HCT116 (cell line): ENCODE data around the gene TMEM150C. TPM values are rescaled to one million over a fixed set of nuclear protein-coding genes. Genes with fewer than 3 reads are reported as not detected.

Experiments used
- ATAC-seq: fragments of 200-7000 bp; cut with Tn5 transposase; 2 replicates; pipeline ENCODE4 v1.9.1; 2020; ENCODE audit warnings: mild to moderate bottlenecking, moderate library complexity
- BruUV-seq: library from RNA; stranded (reverse); fragments of 400-500 nt; replicated peaks from 2 replicates; lab custom pipeline; 2021; lab: Mats Ljungman, UMichigan
- CTCF ChIA-PET: fragments of 300-600 bp; sonication (Branson Sonifier 250); formaldehyde crosslinking; loops from one replicate; lab custom pipeline; 2021; ENCODE audit warnings: antibody characterized with exemption; lab: Charles Lee
- POLR2A ChIA-PET: fragments of 300-600, 350-600 bp; sonication (Branson Sonifier 250); formaldehyde crosslinking; loops from one replicate; lab custom pipeline; 2021; ENCODE audit warnings: antibody characterized with exemption; lab: Charles Lee
- RAD21 ChIA-PET, 2 experiments: fragments of 300-600 bp; sonication (Branson Sonifier 250); formaldehyde crosslinking; loops; one replicate each; lab custom pipeline; 2023; ENCODE audit warnings: low total read pairs in 2 of 2; ENCODE audit not compliant: uncharacterized antibody in 2 of 2, unreplicated experiment in 2 of 2, low non-redundant PET in 1 of 2; lab: Charles Lee
- DNase-seq: peaks from one replicate; pipeline ENCODE4 v3.0.0-alpha.2; 2010; ENCODE audit warnings: low read depth, low spot score
- H2AFZ ChIP-seq: fragments of 200-600 bp; shearing (Covaris generic), sonication (generic); 2 replicates; pipeline ENCODE4 v1.6.1; 2017; ENCODE audit warnings: low read depth, mixed run types, mixed read lengths, antibody characterized with exemption, low read length; ENCODE audit not compliant: poor library complexity, severe bottlenecking
- H3K27ac ChIP-seq: 2 replicates; pipeline ENCODE4 v1.5.1; 2012; ENCODE audit warnings: low read depth, low read length
- H3K27me3 ChIP-seq: fragments of 200-600 bp; sonication (generic); 2 replicates; pipeline ENCODE4 v1.6.1; 2016; ENCODE audit warnings: mixed run types, low read length, mixed read lengths; ENCODE audit not compliant: insufficient read depth
- H3K36me3 ChIP-seq, 2 experiments: fragments of 200-500 bp in 1 of 2; fragments of 200-600 bp in 1 of 2; sonication (Bioruptor generic) in 1 of 2; sonication (generic) in 1 of 2; 2 replicates each; pipeline versions ENCODE4 v1.5.1 to v1.6.1; 2014 to 2016; ENCODE audit warnings: low read length in 2 of 2, inconsistent platforms in 1 of 2, mixed read lengths in 1 of 2, mixed run types in 1 of 2; ENCODE audit not compliant: insufficient read depth in 2 of 2, control insufficient read depth in 1 of 2
- H3K4me1 ChIP-seq, 2 experiments: fragments of 200-600 bp in 1 of 2; sonication (generic) in 1 of 2; 2 replicates each; pipeline versions ENCODE4 v1.5.1 to v1.6.1; 2012 to 2017; ENCODE audit warnings: low read length in 2 of 2, inconsistent platforms in 1 of 2, mild to moderate bottlenecking in 1 of 2, mixed read lengths in 1 of 2, mixed run types in 1 of 2, moderate library complexity in 1 of 2; ENCODE audit not compliant: insufficient read depth in 2 of 2, control insufficient read depth in 1 of 2
- H3K4me2 ChIP-seq: fragments of 200-600 bp; sonication (generic); 2 replicates; pipeline ENCODE4 v1.6.1; 2017; ENCODE audit warnings: mixed run types, low read length, mixed read lengths
- H3K4me3 ChIP-seq, 2 experiments: fragments of 200-600 bp in 1 of 2; sonication (generic) in 1 of 2; replicated peaks in 1 of 2; 2 replicates each; pipeline ENCODE4 v1.5.1; 2011 to 2016; ENCODE audit warnings: low read length in 2 of 2, control low read depth in 1 of 2, low read depth in 1 of 2, mild to moderate bottlenecking in 1 of 2, mixed read lengths in 1 of 2, mixed run types in 1 of 2
- H3K79me2 ChIP-seq: fragments of 200-600 bp; sonication (generic); 2 replicates; pipeline ENCODE4 v1.6.1; 2017; ENCODE audit warnings: mild to moderate bottlenecking, mixed run types, low read length, moderate library complexity, mixed read lengths; ENCODE audit not compliant: insufficient read depth
- H3K9ac ChIP-seq: fragments of 200-600 bp; sonication (generic); 2 replicates; pipeline ENCODE4 v1.6.1; 2016; ENCODE audit warnings: low read length, mixed read lengths
- H3K9me2 ChIP-seq: fragments of 200-600 bp; sonication (generic), shearing (Covaris generic); 2 replicates; pipeline ENCODE4 v1.6.1; 2017; ENCODE audit warnings: mixed run types, mild to moderate bottlenecking, moderate library complexity; ENCODE audit not compliant: insufficient read depth
- H3K9me3 ChIP-seq, 2 experiments: fragments of 200-500 bp in 1 of 2; fragments of 200-600 bp in 1 of 2; sonication (Bioruptor generic) in 1 of 2; sonication (generic) in 1 of 2; 2 replicates each; pipeline ENCODE4 v1.6.1; 2014 to 2017; ENCODE audit warnings: low read length in 2 of 2, mixed read lengths in 2 of 2, inconsistent platforms in 1 of 2, low read depth in 1 of 2, mild to moderate bottlenecking in 1 of 2, mixed run types in 1 of 2, moderate library complexity in 1 of 2; ENCODE audit not compliant: control insufficient read depth in 1 of 2, insufficient read depth in 1 of 2
- H4K20me1 ChIP-seq: fragments of 200-600 bp; sonication (generic), shearing (Covaris generic); 2 replicates; pipeline ENCODE4 v1.6.1; 2017; ENCODE audit warnings: mixed run types, mild to moderate bottlenecking, moderate library complexity; ENCODE audit not compliant: insufficient read depth
- CEBPB ChIP-seq: IDR thresholded peaks from 2 replicates; pipeline ENCODE4 v1.6.1; 2012; ENCODE audit warnings: low read depth
- EZH2phosphoT487 ChIP-seq: fragments of 200-600 bp; IDR thresholded peaks from 2 replicates; pipeline ENCODE4 v1.6.1; 2018; ENCODE audit warnings: antibody characterized with exemption, borderline replicate concordance
- JUND ChIP-seq: IDR thresholded peaks from 2 replicates; pipeline ENCODE4 v1.6.1; 2012
- MAX ChIP-seq: IDR thresholded peaks from 2 replicates; pipeline ENCODE4 v1.6.1; 2012
- RAD21 ChIP-seq: IDR thresholded peaks from 2 replicates; pipeline ENCODE4 v1.6.1; 2012; ENCODE audit warnings: low read depth, mild to moderate bottlenecking
- REST ChIP-seq: IDR thresholded peaks from 2 replicates; pipeline ENCODE4 v1.6.1; 2012; ENCODE audit warnings: low read depth
- TCF7L2 ChIP-seq: IDR thresholded peaks from 2 replicates; pipeline ENCODE4 v1.7.0; 2011; ENCODE audit warnings: borderline replicate concordance, inconsistent platforms; ENCODE audit not compliant: insufficient read depth, insufficient read length; ENCODE audit errors: extremely low read depth
- ZBTB33 ChIP-seq: IDR thresholded peaks from 2 replicates; pipeline ENCODE4 v1.6.1; 2011; ENCODE audit warnings: mild to moderate bottlenecking, low read length, moderate library complexity; ENCODE audit not compliant: insufficient replicate concordance; ENCODE audit errors: extremely low read depth
- intact Hi-C: fragments of 100-400 bp; cut with micrococcal nuclease; formaldehyde crosslinking; loops from 2 replicates; pipeline ENCODE4 v1.10.0; 2022
- total RNA-seq: library from RNA; stranded (reverse); gene quantifications from one replicate; pipeline ENCODE4 v1.2.1, GENCODE V29; 2021; ENCODE audit not compliant: unreplicated experiment

The TMEM150C gene
- total RNA-seq, 1 experiment from 2014 or later, result 1.2 TPM

DNA sequence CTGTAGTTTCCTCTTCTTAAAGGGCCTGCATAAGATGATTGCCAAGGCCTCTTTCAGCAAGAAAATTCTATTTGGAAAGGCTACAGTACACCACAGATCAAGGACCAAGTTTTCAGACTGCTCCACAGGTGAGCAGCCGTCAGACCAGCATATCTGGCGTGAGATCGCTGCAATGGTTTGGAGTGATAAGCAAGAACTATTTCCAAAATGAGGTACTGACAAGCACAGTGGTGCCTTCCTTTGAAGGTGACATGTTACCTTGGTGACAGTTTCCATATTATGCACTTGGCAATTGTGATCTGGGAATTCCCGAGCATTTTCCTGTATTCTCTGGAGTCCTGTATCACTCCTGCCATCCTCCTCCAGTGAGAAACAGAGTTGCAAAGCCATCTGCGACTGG is 7.3 kb upstream of the TMEM150C start:
- ChIA-PET CTCF (interaction anchor here (0.9 kb wide), 1 partner anchor 10 kb away, joined by 3 read pairs; no protein-coding TSS in a partner anchor), POLR2A (no interaction called here), RAD21 (no interaction called here)
- ATAC-seq, result no peak
- no peak overlapping the region for H3K27ac ChIP-seq
- no peaks in the 10 kb centered on the region for H3K36me3 ChIP-seq
- H3K4me2 ChIP-seq, result no peak overlapping the region
- no peaks in the 10 kb centered on the region for H3K9me3 ChIP-seq
- no peak overlapping the region for H3K9ac ChIP-seq
- H4K20me1 ChIP-seq, result no peaks in the 10 kb centered on the region
- H2AFZ ChIP-seq, result no peak overlapping the region
- no peaks in the 10 kb centered on the region for H3K9me2 ChIP-seq
- no peaks in the 10 kb centered on the region for H3K27me3 ChIP-seq
- TF ChIP-seq JUND, result no peak
- no peak for TF ChIP-seq REST
- TF ChIP-seq EZH2phosphoT487, result no peak
- no peak for TF ChIP-seq CEBPB
- TF ChIP-seq MAX, result no peak
- TF ChIP-seq TCF7L2, result no peak
- TF ChIP-seq ZBTB33, result no peak
- TF ChIP-seq RAD21, result no peak
- intact Hi-C loops, result no loop called here
- no peak overlapping the region for H3K4me3 ChIP-seq
- no peaks in the 10 kb centered on the region for H3K79me2 ChIP-seq
- no peak for DNase-seq
- BruUV-seq, result no TSS peak
- no peaks in the 10 kb centered on the region for H3K4me1 ChIP-seq
